Measurements from ENCODE around the gene SLIT3. TPM values are rescaled to one million over a fixed set of nuclear protein-coding genes. Genes with fewer than 3 reads are reported as not detected.

The SLIT3 gene
- total and polyA plus RNA-seq, 2 experiments from 2014 or later = 0.59 to 0.71 TPM

- Mint-ChIP-seq H3K27ac (no peak overlapping the region), H3K27me3 (ENCODE audit: insufficient read depth, low read depth, poor library complexity) (peaks cover 14% of the 10 kb centered on the region)
- ATAC-seq = no peak
These were observed 87.5 kb downstream of the SLIT3 start for GRCh38 chr5:169213479-169213878.

More at GRCh38 chr5:169213479-169213878, 87.5 kb downstream of the SLIT3 start:
- no peak for DNase-seq (ENCODE audit: low spot score)
- H2AFZ ChIP-seq = no peak overlapping the region
- H3K9me2 ChIP-seq (ENCODE audit: insufficient read depth) = peaks cover 3% of the 10 kb centered on the region; the same call in 1 of the 2 replicates
- H3K4me1 ChIP-seq (ENCODE audit: insufficient read depth) = no peaks in the 10 kb centered on the region
- no peak overlapping the region for H3K4me2 ChIP-seq
- H3K4me1 Mint-ChIP-seq = peaks cover 2% of the 10 kb centered on the region; the same call in 1 of the 3 replicates
- H3K4me3 Mint-ChIP-seq = no peak overlapping the region
- TF ChIP-seq REST (IDR thresholded peaks at IDR 0.05; ENCODE audit: unreplicated experiment) (no peak), ETS1 (IDR thresholded peaks at IDR 0.05) (no peak), NANOG (IDR thresholded peaks at IDR 0.05; ENCODE audit: borderline replicate concordance) (no peak), JUNB (IDR thresholded peaks at IDR 0.05; ENCODE audit: unreplicated experiment) (no peak), ZNF462 (CRISPR knock-in tag; IDR thresholded peaks at IDR 0.05) (no peak), POLR2AphosphoS5 (IDR thresholded peaks at IDR 0.05; ENCODE audit: low read depth) (no peak)
- H3F3A ChIP-seq (replicated peaks; ENCODE audit: low read depth) = no peaks in the 10 kb centered on the region
- H3K27ac ChIP-seq (ENCODE audit: low read depth) = no peak overlapping the region
- no peaks in the 10 kb centered on the region for H4K20me1 ChIP-seq (replicated peaks; ENCODE audit: insufficient read depth)
- H3K27me3 ChIP-seq (ENCODE audit: insufficient read depth) = no peaks in the 10 kb centered on the region
- no peaks in the 10 kb centered on the region for H3K36me3 Mint-ChIP-seq (ENCODE audit: low read depth)
- no peaks in the 10 kb centered on the region for H3K9me3 Mint-ChIP-seq
- no peaks in the 10 kb centered on the region for H3K36me3 ChIP-seq (ENCODE audit: insufficient read depth)
- no peaks in the 10 kb centered on the region for H3K79me2 ChIP-seq (replicated peaks; ENCODE audit: insufficient read depth)
- H3K4me3 ChIP-seq = no peak overlapping the region

Data from GM23338 (cell line).